ENCODE results near the gene PDS5B. TPM values are rescaled to one million over a fixed set of nuclear protein-coding genes. Genes with fewer than 3 reads are reported as not detected.

The PDS5B gene
- total and polyA plus RNA-seq, 10 of the 15 experiments (the other 5 are each of a cell fraction or from before 2014, with no cell fraction given), result 15.4 to 55.3 (median 30.7) TPM

GRCh38 chr13:32731576-32731975, 145.3 kb downstream of the PDS5B start:
- TF ChIP-seq YBX1 (IDR thresholded peaks at IDR 0.05) (no peak), MEF2A (IDR thresholded peaks at IDR 0.05; ENCODE audit: insufficient read depth, low read depth, low read length) (no peak), TCF7 (IDR thresholded peaks at IDR 0.05; ENCODE audit: borderline replicate concordance) (no peak), EP300 (IDR thresholded peaks at IDR 0.05; ENCODE audit: borderline replicate concordance in 1 of 2, control insufficient read depth in 1 of 2, low read depth in 2 of 2, low read length in 2 of 2) (no peak), NRF1 (conservative IDR thresholded peaks at IDR 0.05; ENCODE audit: low read depth, low read length) (no peak), ZNF622 (IDR thresholded peaks at IDR 0.05) (no peak), MYB (IDR thresholded peaks at IDR 0.05; ENCODE audit: borderline replicate concordance, low read depth, low read length) (no peak), SMC3 (IDR thresholded peaks at IDR 0.05; ENCODE audit: borderline replicate concordance, low read length) (no peak), RAD21 (IDR thresholded peaks at IDR 0.05; ENCODE audit: insufficient read depth, low read depth, low read length) (no peak), RBBP5 (conservative IDR thresholded peaks at IDR 0.05) (no peak), CREB1 (IDR thresholded peaks at IDR 0.05; ENCODE audit: low read depth) (no peak), ZZZ3 (IDR thresholded peaks at IDR 0.05; ENCODE audit: control insufficient read depth, insufficient read length, low read depth) (no peak), CBX3 (IDR thresholded peaks at IDR 0.05; ENCODE audit: borderline replicate concordance, low read depth) (no peak), ZNF217 (IDR thresholded peaks at IDR 0.05) (no peak), NR2C1 (IDR thresholded peaks at IDR 0.05) (no peak), MEF2B (IDR thresholded peaks at IDR 0.05; ENCODE audit: partially characterized antibody, poor library complexity, severe bottlenecking) (no peak), IKZF1 (conservative IDR thresholded peaks at IDR 0.05) (no peak)
- TF ChIP-seq, protein P1, sequence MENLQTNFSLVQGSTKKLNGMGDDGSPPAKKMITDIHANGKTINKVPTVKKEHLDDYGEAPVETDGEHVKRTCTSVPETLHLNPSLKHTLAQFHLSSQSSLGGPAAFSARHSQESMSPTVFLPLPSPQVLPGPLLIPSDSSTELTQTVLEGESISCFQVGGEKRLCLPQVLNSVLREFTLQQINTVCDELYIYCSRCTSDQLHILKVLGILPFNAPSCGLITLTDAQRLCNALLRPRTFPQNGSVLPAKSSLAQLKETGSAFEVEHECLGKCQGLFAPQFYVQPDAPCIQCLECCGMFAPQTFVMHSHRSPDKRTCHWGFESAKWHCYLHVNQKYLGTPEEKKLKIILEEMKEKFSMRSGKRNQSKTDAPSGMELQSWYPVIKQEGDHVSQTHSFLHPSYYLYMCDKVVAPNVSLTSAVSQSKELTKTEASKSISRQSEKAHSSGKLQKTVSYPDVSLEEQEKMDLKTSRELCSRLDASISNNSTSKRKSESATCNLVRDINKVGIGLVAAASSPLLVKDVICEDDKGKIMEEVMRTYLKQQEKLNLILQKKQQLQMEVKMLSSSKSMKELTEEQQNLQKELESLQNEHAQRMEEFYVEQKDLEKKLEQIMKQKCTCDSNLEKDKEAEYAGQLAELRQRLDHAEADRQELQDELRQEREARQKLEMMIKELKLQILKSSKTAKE (IDR thresholded peaks at IDR 0.05; ENCODE audit: low read depth, poor library complexity, severe bottlenecking), result no peak
- TF ChIP-seq, protein P2, sequence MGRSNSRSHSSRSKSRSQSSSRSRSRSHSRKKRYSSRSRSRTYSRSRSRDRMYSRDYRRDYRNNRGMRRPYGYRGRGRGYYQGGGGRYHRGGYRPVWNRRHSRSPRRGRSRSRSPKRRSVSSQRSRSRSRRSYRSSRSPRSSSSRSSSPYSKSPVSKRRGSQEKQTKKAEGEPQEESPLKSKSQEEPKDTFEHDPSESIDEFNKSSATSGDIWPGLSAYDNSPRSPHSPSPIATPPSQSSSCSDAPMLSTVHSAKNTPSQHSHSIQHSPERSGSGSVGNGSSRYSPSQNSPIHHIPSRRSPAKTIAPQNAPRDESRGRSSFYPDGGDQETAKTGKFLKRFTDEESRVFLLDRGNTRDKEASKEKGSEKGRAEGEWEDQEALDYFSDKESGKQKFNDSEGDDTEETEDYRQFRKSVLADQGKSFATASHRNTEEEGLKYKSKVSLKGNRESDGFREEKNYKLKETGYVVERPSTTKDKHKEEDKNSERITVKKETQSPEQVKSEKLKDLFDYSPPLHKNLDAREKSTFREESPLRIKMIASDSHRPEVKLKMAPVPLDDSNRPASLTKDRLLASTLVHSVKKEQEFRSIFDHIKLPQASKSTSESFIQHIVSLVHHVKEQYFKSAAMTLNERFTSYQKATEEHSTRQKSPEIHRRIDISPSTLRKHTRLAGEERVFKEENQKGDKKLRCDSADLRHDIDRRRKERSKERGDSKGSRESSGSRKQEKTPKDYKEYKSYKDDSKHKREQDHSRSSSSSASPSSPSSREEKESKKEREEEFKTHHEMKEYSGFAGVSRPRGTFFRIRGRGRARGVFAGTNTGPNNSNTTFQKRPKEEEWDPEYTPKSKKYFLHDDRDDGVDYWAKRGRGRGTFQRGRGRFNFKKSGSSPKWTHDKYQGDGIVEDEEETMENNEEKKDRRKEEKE (IDR thresholded peaks at IDR 0.05), result no peak
- ChIA-PET SMC1A (ENCODE audit: uncharacterized antibody, unreplicated experiment) (no interaction called here), CTCF (interaction anchor here (1.0 kb wide), 1 partner anchor 19 kb away, joined by 3 read pairs; no protein-coding TSS in a partner anchor), RAD21 (ENCODE audit: unreplicated experiment) (no interaction called here), POLR2A (no interaction called here)
- Histone ChIP-seq H3K36me3 (ENCODE audit: control insufficient read depth in 2 of 2, insufficient read depth in 2 of 2, low read length in 1 of 2) (peaks cover 0 to 6% of the 10 kb centered on the region in 2 experiments; a peak in 3 of 4 replicates), H3K4me1 (ENCODE audit: control insufficient read depth, insufficient read depth, low read length) (no peaks in the 10 kb centered on the region), H3K27me3 (replicated peaks in 1 of 2; ENCODE audit: control insufficient read depth in 2 of 2, insufficient read depth in 2 of 2, low read length in 1 of 2) (no peaks in the 10 kb centered on the region), H3K79me2 (ENCODE audit: control insufficient read depth, insufficient read depth, low read length) (peaks cover 2% of the 10 kb centered on the region), H3K9ac (ENCODE audit: control insufficient read depth, insufficient read depth, low read length) (no peak overlapping the region), H3K4me2 (ENCODE audit: control insufficient read depth, insufficient read depth) (no peak overlapping the region), H3K9me3 (replicated peaks; ENCODE audit: control insufficient read depth, insufficient read depth, low read length) (peaks cover 2% of the 10 kb centered on the region; the same call in 2 of the 3 replicates), H3K27ac (ENCODE audit: control insufficient read depth, insufficient read depth) (no peak overlapping the region), H2AFZ (ENCODE audit: control insufficient read depth, low read depth, low read length) (no peak overlapping the region), H4K20me1 (ENCODE audit: control insufficient read depth, insufficient read depth) (no peaks in the 10 kb centered on the region), H3K4me3 (no peak overlapping the region)
- in situ Hi-C loops (cut with MboI), result no loop called here
- 97% methylated on average over 2 of the region's 2 CpGs for WGBS (ENCODE audit: insufficient coverage, insufficient replicate concordance, low lambda C conversion rate, missing lambda C conversion rate)
- ATAC-seq, result no peak; the same call in 2 of the 3 replicates
- intact Hi-C loops (cut with micrococcal nuclease; ENCODE audit: unreplicated experiment), result no loop called here
- no peak for DNase-seq (ENCODE audit: low read depth, low spot score)
- no TSS peak for BruUV-seq (replicated peaks)
- no peak for FAIRE-seq

Measured in GM12878 (cell line).